AG08396 (cell line): ENCODE measurements around the gene CTSD.
"Not testable (repeated sequence)": the region's sequence is repeated elsewhere in the genome, so short reads cannot be mapped to it uniquely, and the experiment has no call there.

Source experiments
- DNase-seq: peaks from one replicate; pipeline ENCODE4 v3.0.0; 2012; ENCODE audit warnings: low spot score, mixed read lengths

Gene CTSD

DNA sequence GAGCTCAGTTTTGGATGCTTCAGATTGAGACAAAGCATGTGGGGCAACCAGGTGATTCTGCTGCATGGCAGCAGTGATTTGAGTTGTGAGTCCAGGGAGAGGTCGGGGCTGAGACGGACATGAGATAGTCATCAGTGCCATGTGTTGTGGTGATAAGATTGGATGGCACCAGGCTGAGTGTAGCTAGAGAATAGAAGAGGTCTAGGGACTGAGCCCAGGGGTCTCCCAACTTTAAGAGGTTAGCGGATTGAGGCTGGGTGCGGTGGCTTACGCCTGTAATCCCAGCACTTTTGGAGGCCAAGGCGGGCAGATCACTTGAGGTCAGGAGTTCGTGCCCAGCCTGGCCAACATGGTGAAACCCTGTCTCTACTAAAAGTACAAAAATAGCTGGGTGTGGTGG, 6.3 kb upstream of the CTSD start:
- no peak for DNase-seq

DNA sequence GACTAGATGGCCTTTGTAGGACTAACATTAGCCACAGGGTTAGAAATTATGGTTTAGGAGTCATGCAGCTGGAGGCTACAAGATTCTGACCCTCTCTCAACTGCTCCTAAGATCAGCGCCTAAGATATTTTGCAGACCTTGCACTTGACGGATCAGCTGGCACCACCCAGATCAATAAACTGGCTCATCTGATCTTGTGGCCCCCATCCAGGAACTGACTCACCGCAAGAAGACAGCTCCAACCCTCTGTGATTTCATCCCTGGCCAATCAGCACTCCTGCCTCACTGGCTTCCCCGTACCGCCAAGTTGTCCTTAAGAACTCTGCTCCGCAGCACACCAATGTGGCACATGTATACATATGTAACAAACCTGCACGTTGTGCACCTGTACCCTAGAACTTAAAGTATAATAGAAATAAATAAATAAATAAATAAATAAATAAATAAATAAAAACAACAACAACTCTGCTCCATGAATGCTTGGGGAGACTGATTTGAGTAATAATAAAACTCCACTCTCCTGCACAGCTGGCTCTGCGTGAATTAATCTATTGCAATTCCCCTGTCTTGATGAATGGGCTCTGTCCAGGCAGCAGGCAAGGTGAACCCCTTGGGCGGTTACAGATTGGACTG, 5.7 kb upstream of the CTSD start:
- DNase-seq, result not testable (repeated sequence)

- DNase-seq, result no peak
Observed at GRCh38 chr11:1768141-1768469, 4.4 kb upstream of the CTSD start.

GRCh38 chr11:1767399-1768140, 3.8 kb upstream of the CTSD start:
- DNase-seq, result no peak

DNA sequence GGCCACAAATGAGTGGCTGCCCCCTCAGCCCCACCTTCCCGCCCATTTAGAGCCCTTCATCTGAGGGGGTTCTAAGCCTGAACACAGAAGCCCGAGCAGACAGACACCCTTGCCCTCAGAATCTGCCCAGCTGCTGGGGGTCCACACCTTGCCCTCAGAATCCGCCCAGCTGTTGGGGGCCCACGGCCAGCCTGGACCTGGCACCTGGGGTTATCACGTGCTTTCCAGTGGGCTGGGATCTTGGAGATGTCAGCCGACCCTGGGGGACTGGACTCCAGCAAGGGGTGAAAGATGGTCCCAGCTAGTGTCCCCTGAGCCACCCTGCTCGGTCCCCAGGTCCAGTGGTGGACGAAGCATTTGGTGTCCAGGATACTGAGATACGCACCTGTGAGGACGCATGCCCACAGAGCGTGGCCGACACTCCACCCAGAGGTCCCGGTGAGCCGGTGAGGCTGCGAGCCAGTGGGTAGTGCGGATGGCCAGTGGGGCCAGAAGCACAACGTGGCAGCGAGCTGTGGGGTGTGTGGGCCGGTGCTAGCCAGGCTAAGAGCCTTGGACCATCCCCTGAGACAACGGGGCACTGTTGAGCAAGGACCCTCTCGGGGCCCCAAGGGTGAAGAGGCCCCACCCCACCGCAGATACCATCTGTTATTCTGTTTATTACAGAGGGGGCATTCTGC, 3.1 kb upstream of the CTSD start:
- DNase-seq, result no peak

DNA sequence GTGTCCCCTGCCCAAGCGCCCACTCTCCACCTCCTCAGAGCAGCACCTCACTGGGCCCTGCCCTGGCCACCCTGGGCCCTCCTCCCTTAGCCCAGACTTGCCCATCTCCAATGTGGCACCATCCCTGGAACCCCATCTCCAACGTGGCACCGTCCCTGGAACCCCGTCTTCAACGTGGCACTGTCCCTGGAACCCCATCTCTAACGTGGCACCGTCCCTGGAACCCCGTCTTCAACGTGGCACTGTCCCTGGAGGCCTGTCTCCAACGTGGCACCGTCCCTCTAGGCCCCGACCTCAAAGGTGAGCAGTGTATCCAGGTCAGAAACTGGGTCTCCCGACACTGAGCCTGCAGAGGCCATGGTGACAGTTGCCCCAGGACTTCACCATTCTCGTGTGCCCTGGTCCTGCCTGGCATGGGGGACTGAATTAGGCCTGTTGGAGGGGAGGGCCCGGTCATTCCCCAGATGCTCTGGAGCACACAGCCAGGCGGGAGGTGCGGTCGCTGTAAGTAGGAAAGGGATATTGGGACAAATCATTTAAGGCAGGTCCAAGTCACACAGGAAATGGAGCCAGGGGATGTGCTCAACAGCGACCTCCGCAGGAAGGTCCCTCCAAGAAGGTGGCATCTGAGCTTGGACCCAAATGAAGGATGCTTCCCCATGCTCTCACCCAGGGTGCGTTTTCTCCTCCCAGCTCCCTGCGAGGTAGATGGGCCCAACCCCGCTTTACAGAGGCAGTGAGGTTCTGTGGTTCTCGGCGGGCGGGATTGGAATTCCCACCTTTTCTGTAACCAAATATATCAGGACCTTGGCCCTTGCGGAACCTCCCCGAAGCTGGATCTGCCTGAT, 2.4 kb upstream of the CTSD start:
- DNase-seq, result no peak

- no peak for DNase-seq
Observed at GRCh38 chr11:1763336-1763795, 361 bp downstream of the CTSD start.

DNA sequence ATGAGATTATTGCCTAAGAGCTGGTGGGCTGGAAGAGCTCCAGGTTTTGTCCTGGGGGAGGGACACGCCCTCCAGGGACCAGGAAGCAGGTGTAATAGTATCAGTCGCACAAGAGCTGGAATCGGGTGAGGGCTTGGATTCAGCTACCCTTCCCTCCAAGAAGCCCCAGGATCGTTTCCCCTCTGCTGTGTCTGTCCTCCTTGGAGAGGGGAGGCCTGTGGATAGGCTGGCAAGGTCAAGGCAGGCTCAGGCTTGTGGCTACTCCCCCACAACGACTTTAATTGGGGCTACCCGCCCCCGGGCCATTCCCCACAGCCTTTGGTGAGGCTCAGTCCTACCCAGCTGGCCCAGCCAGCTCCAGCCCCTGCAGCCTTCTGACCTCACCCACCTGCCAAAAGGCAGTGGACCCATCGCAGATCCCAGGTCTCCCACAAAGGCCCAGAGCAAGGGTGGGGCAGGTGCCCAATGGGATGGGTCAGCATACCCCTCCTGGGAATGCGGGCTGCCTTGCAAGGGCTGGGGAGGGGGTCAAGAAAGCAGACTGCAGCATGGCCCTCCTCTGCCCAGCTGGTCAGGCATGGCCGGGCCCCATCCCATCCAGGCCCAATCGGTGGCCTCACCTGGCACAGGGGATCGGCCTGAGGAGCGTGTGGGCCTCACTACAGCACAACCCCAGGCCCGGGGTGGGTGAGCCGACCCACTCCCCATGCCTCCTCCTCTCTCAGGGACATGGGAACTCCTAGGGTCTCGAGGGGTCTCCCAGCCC, 1.0 kb downstream of the CTSD start:
- DNase-seq, result no peak

- DNase-seq, result no peak
Observed at GRCh38 chr11:1761857-1762536, 1.7 kb downstream of the CTSD start.

GRCh38 chr11:1761110-1761856, 2.4 kb downstream of the CTSD start:
- no peak for DNase-seq

GRCh38 chr11:1760351-1761109, 3.2 kb downstream of the CTSD start:
- peak; percentile 80 for DNase-seq

DNA sequence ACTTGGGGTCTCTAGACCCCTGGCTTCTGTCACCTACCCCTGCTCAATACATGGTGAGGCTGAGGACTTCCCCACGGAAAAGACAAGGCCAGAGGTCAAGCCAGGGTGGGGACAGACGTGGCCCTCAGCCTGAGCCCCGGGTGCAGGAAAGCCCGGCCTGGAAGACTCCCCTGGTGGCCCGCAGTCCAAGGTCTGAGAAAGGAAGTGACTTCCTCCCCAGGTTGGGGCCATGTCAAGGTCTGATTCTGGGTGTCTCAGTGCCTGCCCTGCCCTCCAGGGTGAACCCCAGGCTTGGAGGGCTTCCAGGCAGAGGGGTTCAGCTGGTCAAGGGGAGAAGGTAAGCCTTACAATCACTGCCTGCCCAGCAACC, 3.9 kb downstream of the CTSD start:
- DNase-seq, result no peak

DNA sequence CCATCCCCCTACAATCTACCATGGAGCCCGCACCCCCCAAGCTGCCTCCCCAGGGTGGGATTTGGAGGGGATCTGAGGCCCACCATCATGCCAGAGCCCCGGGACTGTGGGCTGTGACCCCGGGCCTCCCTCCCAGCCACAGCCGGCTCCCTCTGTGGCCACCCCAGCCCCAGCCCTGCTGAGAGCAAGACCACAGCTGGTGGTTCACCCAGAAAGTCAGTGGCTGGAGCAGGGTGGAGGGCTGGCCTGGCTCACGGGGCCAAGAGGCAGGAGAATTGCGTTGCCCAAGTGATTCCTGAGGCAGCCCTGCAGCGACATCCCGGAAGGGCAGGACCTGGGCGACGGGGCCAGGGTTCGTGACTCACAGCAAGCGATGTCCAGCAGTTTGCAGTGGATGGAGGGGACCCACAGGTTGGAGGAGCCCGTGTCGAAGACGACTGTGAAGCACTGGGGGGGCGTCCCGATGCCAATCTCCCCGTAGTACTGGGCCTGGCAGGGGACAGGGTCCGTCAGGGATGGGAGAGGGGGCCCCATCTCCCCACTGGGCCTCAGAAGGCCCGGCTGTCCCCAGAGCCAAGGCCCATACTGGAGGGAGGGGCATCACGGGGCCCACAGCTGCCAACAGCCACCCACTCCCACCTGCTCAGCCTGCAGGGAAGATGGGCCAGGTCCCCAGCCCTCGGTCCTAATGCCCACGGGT, 4.4 kb downstream of the CTSD start:
- DNase-seq, result no peak

GRCh38 chr11:1758611-1759150, 5.0 kb downstream of the CTSD start:
- no peak for DNase-seq

DNA sequence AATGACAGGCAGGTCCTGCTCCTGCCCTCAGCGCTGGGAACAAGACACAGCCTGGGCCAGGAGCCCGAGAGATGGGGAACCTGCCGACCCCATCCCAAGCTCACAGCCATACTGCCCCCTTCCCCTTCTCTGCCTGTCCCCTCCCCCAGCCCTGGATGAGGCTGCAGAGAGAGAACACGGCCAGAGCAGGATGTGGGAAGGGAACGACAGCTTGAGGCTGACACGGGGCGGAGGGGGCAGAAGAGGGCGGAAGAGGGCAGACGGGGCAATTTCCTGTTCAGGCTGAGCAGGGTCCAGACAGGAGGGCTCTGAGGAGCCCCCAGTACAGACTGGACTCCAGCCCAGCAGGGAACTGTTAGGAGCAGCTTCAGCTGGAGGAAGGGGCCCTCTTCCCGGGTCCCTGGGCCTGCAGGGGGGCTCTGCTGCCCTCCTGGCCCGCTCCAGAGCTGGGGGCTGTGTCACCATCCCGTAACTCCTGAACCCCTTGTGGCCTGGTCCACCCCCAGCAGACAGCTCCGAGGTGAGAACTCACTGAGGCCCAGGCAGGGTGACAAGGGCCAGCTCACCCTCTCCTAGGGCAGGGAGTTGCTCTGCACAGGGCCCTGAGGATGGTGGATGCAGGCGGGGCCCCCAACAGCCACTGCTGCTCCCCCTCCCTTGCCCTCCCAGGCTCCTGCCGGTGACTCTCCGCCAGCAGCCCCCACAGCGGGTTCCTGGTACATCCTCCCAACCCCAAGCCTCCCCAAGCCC, 5.7 kb downstream of the CTSD start:
- no peak for DNase-seq

- no peak for DNase-seq
Observed at GRCh38 chr11:1756791-1757771, 6.6 kb downstream of the CTSD start.
